Right lobe of liver (tissue), 4 donors: Measurements from ENCODE around the gene TEK.

ENCODE experiments used
- POLR2A ChIP-seq: fragments of 450-650 bp; IDR thresholded peaks from one replicate; pipeline ENCODE4 v1.6.1; 2017; ENCODE audit warnings: antibody characterized with exemption, mild to moderate bottlenecking
- TF ChIP-seq, protein P1 (sequence below), 4 donors: fragments of 200-600 bp in 3 of 4; fragments of 450-650 bp in 1 of 4; IDR thresholded peaks; one replicate each; pipeline versions ENCODE4 v1.5.1 to v1.8.0; 2016 to 2022; ENCODE audit warnings: antibody characterized with exemption in 4 of 4, mild to moderate bottlenecking in 2 of 4
- donor health status: DM: no; HTN: no; CAD: no.
- donor health status: DM: no; HTN: no; CAD: no.
- donor health status: DM: no; HTN: yes; CAD: no.

DNA sequence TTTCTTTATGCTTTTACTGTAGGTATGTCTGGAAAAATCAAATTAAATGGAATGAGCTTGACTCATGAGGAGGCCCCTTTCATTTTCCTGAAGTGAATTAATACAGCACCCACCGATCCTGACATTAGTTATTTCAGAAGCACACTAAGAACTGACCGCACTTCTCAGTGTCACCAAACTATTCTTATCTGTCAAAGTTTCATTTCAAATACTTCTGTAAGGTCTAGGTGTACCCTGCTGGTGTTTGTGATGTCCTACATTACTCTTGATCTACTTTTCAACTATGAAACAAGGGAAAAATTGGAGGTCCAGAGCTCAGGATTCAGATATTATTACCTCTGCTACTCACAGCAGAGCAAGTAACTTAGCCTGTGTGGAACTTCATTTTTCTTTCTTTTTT is 1.8 kb upstream of the TEK start:
- TF ChIP-seq, protein P1, sequence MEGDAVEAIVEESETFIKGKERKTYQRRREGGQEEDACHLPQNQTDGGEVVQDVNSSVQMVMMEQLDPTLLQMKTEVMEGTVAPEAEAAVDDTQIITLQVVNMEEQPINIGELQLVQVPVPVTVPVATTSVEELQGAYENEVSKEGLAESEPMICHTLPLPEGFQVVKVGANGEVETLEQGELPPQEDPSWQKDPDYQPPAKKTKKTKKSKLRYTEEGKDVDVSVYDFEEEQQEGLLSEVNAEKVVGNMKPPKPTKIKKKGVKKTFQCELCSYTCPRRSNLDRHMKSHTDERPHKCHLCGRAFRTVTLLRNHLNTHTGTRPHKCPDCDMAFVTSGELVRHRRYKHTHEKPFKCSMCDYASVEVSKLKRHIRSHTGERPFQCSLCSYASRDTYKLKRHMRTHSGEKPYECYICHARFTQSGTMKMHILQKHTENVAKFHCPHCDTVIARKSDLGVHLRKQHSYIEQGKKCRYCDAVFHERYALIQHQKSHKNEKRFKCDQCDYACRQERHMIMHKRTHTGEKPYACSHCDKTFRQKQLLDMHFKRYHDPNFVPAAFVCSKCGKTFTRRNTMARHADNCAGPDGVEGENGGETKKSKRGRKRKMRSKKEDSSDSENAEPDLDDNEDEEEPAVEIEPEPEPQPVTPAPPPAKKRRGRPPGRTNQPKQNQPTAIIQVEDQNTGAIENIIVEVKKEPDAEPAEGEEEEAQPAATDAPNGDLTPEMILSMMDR (IDR thresholded peaks at IDR 0.05), result no peak
- no peak for TF ChIP-seq POLR2A
